ENCODE measurements around the gene CDH23. TPM values are rescaled to one million over a fixed set of nuclear protein-coding genes. Genes with fewer than 3 reads are reported as not detected.

Gene CDH23
- total and polyA plus RNA-seq, 2 donors from 2014 or later: 1.1 to 6.4 TPM

DNA sequence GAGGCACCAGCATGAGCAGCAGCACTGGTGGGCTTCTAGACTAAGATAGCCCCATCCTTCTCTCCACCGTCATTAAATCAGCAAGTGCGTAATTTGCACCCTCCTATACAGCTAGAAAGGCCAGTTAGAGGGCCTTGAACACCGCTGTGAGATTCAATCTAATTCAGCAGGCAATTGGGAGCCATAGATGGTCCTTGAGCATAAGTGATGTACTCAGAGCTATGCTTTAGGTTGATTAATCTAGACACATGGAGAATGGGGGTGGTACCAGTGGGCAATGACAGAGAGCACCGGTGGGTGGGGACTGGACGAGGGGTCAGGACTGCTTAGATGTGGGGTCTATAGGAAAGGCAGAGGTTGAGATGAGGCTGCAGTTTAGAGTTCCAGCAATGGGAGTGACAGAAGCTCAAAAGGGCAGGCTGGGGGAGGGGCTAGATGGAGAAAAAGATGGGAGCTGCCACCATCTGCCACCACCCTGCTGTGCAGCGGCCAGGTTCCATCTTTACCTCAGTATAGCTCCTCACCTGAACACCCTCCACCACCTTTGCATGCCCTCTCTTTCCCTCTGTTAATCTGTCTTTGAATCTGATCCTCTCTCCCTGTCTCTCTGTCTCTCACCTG is 235.6 kb downstream of the CDH23 start:
- no peak for FAIRE-seq
- TF ChIP-seq, protein P1, sequence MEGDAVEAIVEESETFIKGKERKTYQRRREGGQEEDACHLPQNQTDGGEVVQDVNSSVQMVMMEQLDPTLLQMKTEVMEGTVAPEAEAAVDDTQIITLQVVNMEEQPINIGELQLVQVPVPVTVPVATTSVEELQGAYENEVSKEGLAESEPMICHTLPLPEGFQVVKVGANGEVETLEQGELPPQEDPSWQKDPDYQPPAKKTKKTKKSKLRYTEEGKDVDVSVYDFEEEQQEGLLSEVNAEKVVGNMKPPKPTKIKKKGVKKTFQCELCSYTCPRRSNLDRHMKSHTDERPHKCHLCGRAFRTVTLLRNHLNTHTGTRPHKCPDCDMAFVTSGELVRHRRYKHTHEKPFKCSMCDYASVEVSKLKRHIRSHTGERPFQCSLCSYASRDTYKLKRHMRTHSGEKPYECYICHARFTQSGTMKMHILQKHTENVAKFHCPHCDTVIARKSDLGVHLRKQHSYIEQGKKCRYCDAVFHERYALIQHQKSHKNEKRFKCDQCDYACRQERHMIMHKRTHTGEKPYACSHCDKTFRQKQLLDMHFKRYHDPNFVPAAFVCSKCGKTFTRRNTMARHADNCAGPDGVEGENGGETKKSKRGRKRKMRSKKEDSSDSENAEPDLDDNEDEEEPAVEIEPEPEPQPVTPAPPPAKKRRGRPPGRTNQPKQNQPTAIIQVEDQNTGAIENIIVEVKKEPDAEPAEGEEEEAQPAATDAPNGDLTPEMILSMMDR (IDR thresholded peaks at IDR 0.05; ENCODE audit: borderline replicate concordance, extremely low read depth, insufficient read depth): no peak
- intact Hi-C loops (cut with DNase I): no loop called here

DNA sequence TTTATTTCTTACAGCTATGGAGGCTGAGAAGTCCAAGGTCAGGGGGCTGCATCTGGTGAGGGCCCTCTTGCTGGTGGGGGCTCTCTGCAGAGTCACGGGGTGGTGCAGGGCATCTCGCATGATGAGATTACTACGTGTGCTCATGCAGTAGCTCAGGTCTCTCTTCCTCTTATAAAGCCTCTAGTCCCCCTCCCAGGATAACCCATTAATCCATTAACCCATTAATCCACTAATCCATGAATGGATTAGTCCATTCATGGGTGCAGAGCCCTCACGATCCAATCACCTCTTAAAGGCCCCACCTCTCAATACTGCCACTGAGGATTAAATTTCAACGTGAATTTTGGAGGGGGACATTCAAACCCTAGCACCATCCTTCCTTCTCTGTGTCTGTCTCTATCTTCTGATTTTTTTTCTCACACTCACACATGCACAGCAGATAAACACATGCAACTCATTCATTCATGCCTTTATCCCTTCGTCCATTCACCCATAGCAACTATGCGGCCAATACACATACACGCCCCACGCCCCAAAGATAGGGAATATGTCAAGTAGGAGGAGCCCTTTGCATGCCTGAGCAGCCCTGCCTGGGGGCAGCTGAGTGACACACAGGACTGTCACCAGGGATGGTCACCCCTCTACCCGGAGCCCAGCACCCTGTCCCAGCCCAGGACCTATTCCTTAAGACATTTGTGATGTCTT is 236.3 kb downstream of the CDH23 start:
- H3K27ac ChIP-seq (ENCODE audit: low read depth in 2 of 2, low read length in 2 of 2): no peak overlapping the region
- intact Hi-C loops (cut with DNase I): no loop called here
- no peak for DNase-seq
- TF ChIP-seq, protein P1 (IDR thresholded peaks at IDR 0.05; ENCODE audit: borderline replicate concordance, extremely low read depth, insufficient read depth): no peak
- H3K4me1 ChIP-seq (ENCODE audit: control insufficient read depth in 2 of 3, insufficient read depth in 2 of 3, low read depth in 1 of 3, low read length in 3 of 3): peaks cover 0 to 24% (median 14%) of the 10 kb centered on the region in 3 donors
- H3K36me3 ChIP-seq (ENCODE audit: control insufficient read depth in 2 of 3, insufficient read depth in 3 of 3, low read length in 3 of 3): no peaks in the 10 kb centered on the region
- no peak overlapping the region for H3K9ac ChIP-seq (ENCODE audit: low read length in 3 of 3)
- no peaks in the 10 kb centered on the region for H3K27me3 ChIP-seq (ENCODE audit: control insufficient read depth, insufficient read depth, low read length)
- FAIRE-seq: no peak
- H3K4me3 ChIP-seq (ENCODE audit: low read length in 3 of 3): no peak overlapping the region
- no peaks in the 10 kb centered on the region for H3K9me3 ChIP-seq (ENCODE audit: control insufficient read depth in 2 of 3, insufficient read depth in 1 of 3, low read length in 3 of 3)

More for the DNA sequence above, 235.6 kb downstream of the CDH23 start:
- Histone ChIP-seq H3K4me3 (ENCODE audit: low read length in 3 of 3) (no peak overlapping the region), H3K27ac (ENCODE audit: low read depth in 2 of 2, low read length in 2 of 2) (no peak overlapping the region), H3K36me3 (ENCODE audit: control insufficient read depth in 2 of 3, insufficient read depth in 3 of 3, low read length in 3 of 3) (no peaks in the 10 kb centered on the region), H3K9ac (ENCODE audit: low read length in 3 of 3) (no peak overlapping the region), H3K27me3 (ENCODE audit: control insufficient read depth, insufficient read depth, low read length) (no peaks in the 10 kb centered on the region), H3K4me1 (ENCODE audit: control insufficient read depth in 2 of 3, insufficient read depth in 2 of 3, low read depth in 1 of 3, low read length in 3 of 3) (peaks cover 0 to 20% (median 14%) of the 10 kb centered on the region in 3 donors), H3K9me3 (ENCODE audit: control insufficient read depth in 2 of 3, insufficient read depth in 1 of 3, low read length in 3 of 3) (no peaks in the 10 kb centered on the region)
- DNase-seq: no peak

DNA sequence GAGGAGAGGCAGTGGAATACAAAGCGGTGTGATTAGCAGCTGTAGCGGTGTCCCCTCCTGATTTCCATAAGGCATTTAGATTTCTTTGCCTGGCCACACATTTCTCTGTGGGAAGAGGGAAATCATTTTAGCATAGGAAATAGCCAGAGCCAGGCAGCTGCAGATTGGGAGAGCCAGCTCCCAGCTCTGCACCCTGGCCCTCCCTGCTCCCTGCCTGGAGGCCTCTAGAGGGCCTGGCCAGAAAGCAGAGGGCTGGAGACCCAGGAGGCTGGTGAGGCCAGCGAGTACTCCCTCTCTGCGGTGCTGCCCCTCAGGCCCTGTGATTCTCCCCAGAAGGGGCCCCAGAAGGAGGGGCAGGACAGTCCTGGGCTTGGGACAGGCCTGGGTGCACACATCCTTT is 237.2 kb downstream of the CDH23 start:
- intact Hi-C loops (cut with DNase I): no loop called here
- no peaks in the 10 kb centered on the region for H3K9me3 ChIP-seq (ENCODE audit: control insufficient read depth in 2 of 3, insufficient read depth in 1 of 3, low read length in 3 of 3)
- peak overlapping the region in 1 of 2 donors; percentile 77 for H3K27ac ChIP-seq (ENCODE audit: low read depth in 2 of 2, low read length in 2 of 2)
- no peak overlapping the region for H3K4me3 ChIP-seq (ENCODE audit: low read length in 3 of 3)
- no peaks in the 10 kb centered on the region for H3K36me3 ChIP-seq (ENCODE audit: control insufficient read depth in 2 of 3, insufficient read depth in 3 of 3, low read length in 3 of 3)
- H3K27me3 ChIP-seq (ENCODE audit: control insufficient read depth, insufficient read depth, low read length): no peaks in the 10 kb centered on the region
- H3K4me1 ChIP-seq (ENCODE audit: control insufficient read depth in 2 of 3, insufficient read depth in 2 of 3, low read depth in 1 of 3, low read length in 3 of 3): peaks cover 0 to 29% (median 18%) of the 10 kb centered on the region in 3 donors
- TF ChIP-seq, protein P1 (IDR thresholded peaks at IDR 0.05; ENCODE audit: borderline replicate concordance, extremely low read depth, insufficient read depth): no peak
- no peak overlapping the region for H3K9ac ChIP-seq (ENCODE audit: low read length in 3 of 3)
- FAIRE-seq (no peak), DNase-seq (no peak)

Measured in kidney (tissue), 14 donors.